BLaER1 treated with 17β-estradiol and CSF1 and Interleukin-3, amounts not matched to agents 10 nM and 100 nM (cell line): ENCODE results near the gene MYO5B.

Source experiments
- H3K27ac ChIP-seq, 11 experiments: shearing (Covaris generic); formaldehyde crosslinking; 2 replicates each; pipeline ENCODE4 v1.8.1; 2022
- H3K27me3 ChIP-seq, 11 experiments: shearing (Covaris generic); formaldehyde crosslinking; 2 replicates each; pipeline ENCODE4 v1.8.1; 2022
- H3K36me3 ChIP-seq, 11 experiments: shearing (Covaris generic); formaldehyde crosslinking; 2 replicates each; pipeline ENCODE4 v1.8.1; 2022
- H3K4me1 ChIP-seq, 10 experiments: shearing (Covaris generic); formaldehyde crosslinking; 2 replicates each; pipeline ENCODE4 v1.8.1; 2022
- H3K4me2 ChIP-seq, 11 experiments: shearing (Covaris generic); formaldehyde crosslinking; 2 replicates each; pipeline ENCODE4 v1.8.1; 2022
- H3K4me3 ChIP-seq, 10 experiments: shearing (Covaris generic); formaldehyde crosslinking; 2 replicates each; pipeline ENCODE4 v1.8.1; 2022
- H3K9ac ChIP-seq, 11 experiments: shearing (Covaris generic); formaldehyde crosslinking; 2 replicates each; pipeline ENCODE4 v1.8.1; 2022
- H3K9me3 ChIP-seq, 11 experiments: shearing (Covaris generic); formaldehyde crosslinking; replicated peaks in 1 of 11; 2 replicates each; pipeline ENCODE4 v1.8.1; 2022
- H4K20me1 ChIP-seq, 11 experiments: shearing (Covaris generic); formaldehyde crosslinking; 2 replicates each; pipeline ENCODE4 v1.8.1; 2022
- Cebpa-rat ChIP-seq, 11 experiments: shearing (Covaris generic); IDR thresholded peaks; 2 replicates each; pipeline ENCODE4 v1.8.1; 2022

Gene MYO5B

GRCh38 chr18:49858309-49859020 is 336.5 kb downstream of the MYO5B start:
- Histone ChIP-seq H3K9ac (0 out of 22 replicates have a peak overlapping the region, but pooled peaks of 1 of the 11 experiments have one; percentile 20), H4K20me1 (no peaks in the 10 kb centered on the region; a peak in 1 of 22 replicates), H3K27me3 (no peaks in the 10 kb centered on the region), H3K4me1 (peaks cover 4 to 10% (median 7%) of the 10 kb centered on the region in 10 experiments; a peak in 15 of 20 replicates), H3K36me3 (no peaks in the 10 kb centered on the region), H3K4me2 (peak overlapping the region in 8 of 11 experiments; percentile 1 to 26 (median 10); a peak in 5 of 22 replicates), H3K9me3 (no peaks in the 10 kb centered on the region), H3K4me3 (no peak overlapping the region), H3K27ac (no peak overlapping the region)
- TF ChIP-seq Cebpa-rat (IDR thresholded peaks at IDR 0.05), result no peak

- Histone ChIP-seq H3K36me3 (no peaks in the 10 kb centered on the region), H4K20me1 (no peaks in the 10 kb centered on the region; a peak in 1 of 22 replicates), H3K27me3 (no peaks in the 10 kb centered on the region), H3K4me3 (no peak overlapping the region), H3K27ac (no peak overlapping the region), H3K4me2 (no peak overlapping the region), H3K9ac (no peak overlapping the region), H3K4me1 (peaks cover 4 to 10% (median 7%) of the 10 kb centered on the region in 10 experiments; a peak in 15 of 20 replicates), H3K9me3 (no peaks in the 10 kb centered on the region)
- no peak for TF ChIP-seq Cebpa-rat (IDR thresholded peaks at IDR 0.05)
Measured at GRCh38 chr18:49857708-49858107, 337.2 kb downstream of the MYO5B start.

GRCh38 chr18:49856496-49856895 is 338.5 kb downstream of the MYO5B start:
- Histone ChIP-seq H3K36me3 (no peaks in the 10 kb centered on the region), H4K20me1 (no peaks in the 10 kb centered on the region; a peak in 1 of 22 replicates), H3K27me3 (no peaks in the 10 kb centered on the region), H3K9me3 (no peaks in the 10 kb centered on the region), H3K4me3 (no peak overlapping the region), H3K27ac (no peak overlapping the region), H3K4me1 (peaks cover 4 to 10% (median 7%) of the 10 kb centered on the region in 10 experiments; a peak in 15 of 20 replicates), H3K4me2 (no peak overlapping the region), H3K9ac (no peak overlapping the region)
- no peak for TF ChIP-seq Cebpa-rat (IDR thresholded peaks at IDR 0.05)

GRCh38 chr18:49855711-49856415 is 339.1 kb downstream of the MYO5B start:
- Histone ChIP-seq H3K9ac (no peak overlapping the region), H3K27me3 (no peaks in the 10 kb centered on the region), H3K4me2 (no peak overlapping the region), H3K9me3 (no peaks in the 10 kb centered on the region), H3K27ac (no peak overlapping the region), H3K4me1 (peaks cover 4 to 10% (median 7%) of the 10 kb centered on the region in 10 experiments; a peak in 15 of 20 replicates), H3K4me3 (no peak overlapping the region), H4K20me1 (no peaks in the 10 kb centered on the region; a peak in 1 of 22 replicates), H3K36me3 (no peaks in the 10 kb centered on the region)
- no peak for TF ChIP-seq Cebpa-rat (IDR thresholded peaks at IDR 0.05)

GRCh38 chr18:49854681-49855080 is 340.3 kb downstream of the MYO5B start:
- no peak overlapping the region for H3K4me2 ChIP-seq
- H3K9ac ChIP-seq, result no peak overlapping the region
- H3K4me3 ChIP-seq, result no peak overlapping the region
- no peaks in the 10 kb centered on the region for H3K36me3 ChIP-seq
- H3K9me3 ChIP-seq, result no peaks in the 10 kb centered on the region
- H3K27ac ChIP-seq, result no peak overlapping the region
- H3K4me1 ChIP-seq, result peaks cover 4 to 10% (median 8%) of the 10 kb centered on the region in 10 experiments; a peak in 15 of 20 replicates
- no peaks in the 10 kb centered on the region for H3K27me3 ChIP-seq
- no peak for TF ChIP-seq Cebpa-rat (IDR thresholded peaks at IDR 0.05)
- H4K20me1 ChIP-seq, result no peaks in the 10 kb centered on the region; a peak in 1 of 22 replicates

GRCh38 chr18:49853436-49853835 is 341.5 kb downstream of the MYO5B start:
- H3K36me3 ChIP-seq, result no peaks in the 10 kb centered on the region
- H3K9ac ChIP-seq, result no peak overlapping the region
- H3K4me2 ChIP-seq, result no peak overlapping the region
- H3K4me1 ChIP-seq, result peaks cover 2 to 11% (median 7%) of the 10 kb centered on the region in 10 experiments; a peak in 15 of 20 replicates
- no peaks in the 10 kb centered on the region; a peak in 1 of 22 replicates for H4K20me1 ChIP-seq
- no peak overlapping the region for H3K4me3 ChIP-seq
- H3K9me3 ChIP-seq, result no peaks in the 10 kb centered on the region
- H3K27ac ChIP-seq, result no peak overlapping the region
- no peaks in the 10 kb centered on the region for H3K27me3 ChIP-seq
- TF ChIP-seq Cebpa-rat (IDR thresholded peaks at IDR 0.05), result no peak

GRCh38 chr18:49853011-49853410 is 341.9 kb downstream of the MYO5B start:
- Histone ChIP-seq H3K9ac (no peak overlapping the region), H3K4me3 (no peak overlapping the region), H3K36me3 (no peaks in the 10 kb centered on the region), H3K4me2 (no peak overlapping the region), H4K20me1 (no peaks in the 10 kb centered on the region; a peak in 1 of 22 replicates), H3K4me1 (peaks cover 0 to 7% (median 3%) of the 10 kb centered on the region in 10 experiments; a peak in 9 of 20 replicates), H3K27me3 (no peaks in the 10 kb centered on the region), H3K9me3 (no peaks in the 10 kb centered on the region), H3K27ac (no peak overlapping the region)
- TF ChIP-seq Cebpa-rat (IDR thresholded peaks at IDR 0.05), result no peak

- Histone ChIP-seq H3K9me3 (no peaks in the 10 kb centered on the region), H3K27me3 (no peaks in the 10 kb centered on the region), H3K4me1 (peaks cover 4 to 16% (median 8%) of the 10 kb centered on the region in 10 experiments; a peak in 14 of 20 replicates), H3K4me3 (no peak overlapping the region), H3K36me3 (no peaks in the 10 kb centered on the region), H4K20me1 (no peaks in the 10 kb centered on the region; a peak in 1 of 22 replicates), H3K27ac (no peak overlapping the region), H3K9ac (no peak overlapping the region), H3K4me2 (no peak overlapping the region)
- TF ChIP-seq Cebpa-rat (IDR thresholded peaks at IDR 0.05), result no peak
Measured at GRCh38 chr18:49851624-49852023, 343.3 kb downstream of the MYO5B start.

GRCh38 chr18:49850636-49851035 is 344.3 kb downstream of the MYO5B start:
- Histone ChIP-seq H3K4me1 (peaks cover 4 to 20% (median 12%) of the 10 kb centered on the region in 10 experiments; a peak in 14 of 20 replicates), H3K36me3 (no peaks in the 10 kb centered on the region), H3K9me3 (no peaks in the 10 kb centered on the region), H4K20me1 (no peaks in the 10 kb centered on the region; a peak in 1 of 22 replicates), H3K4me2 (no peak overlapping the region), H3K27me3 (no peaks in the 10 kb centered on the region), H3K9ac (no peak overlapping the region), H3K4me3 (no peak overlapping the region), H3K27ac (no peak overlapping the region)
- TF ChIP-seq Cebpa-rat (IDR thresholded peaks at IDR 0.05), result no peak
